ENCODE measurements around the gene ADAMTS5. TPM values are rescaled to one million over a fixed set of nuclear protein-coding genes. Genes with fewer than 3 reads are reported as not detected.

ADAMTS5 gene
- total RNA-seq, 1 donor from 2014 or later: 20.4 TPM

- no peak for DNase-seq (ENCODE audit: extremely low spot score in 2 of 2)
- H3K27me3 ChIP-seq: no peaks in the 10 kb centered on the region
These were observed 54.4 kb downstream of the ADAMTS5 start for GRCh38 chr21:26912466-26912865.

GRCh38 chr21:26909972-26910371, 56.9 kb downstream of the ADAMTS5 start:
- TF ChIP-seq CTCF (IDR thresholded peaks at IDR 0.05) (no peak), POLR2A (IDR thresholded peaks at IDR 0.05) (no peak), POLR2AphosphoS5 (IDR thresholded peaks at IDR 0.05; ENCODE audit: insufficient read depth in 1 of 2, low read depth in 1 of 2) (no peak)
- no peaks in the 10 kb centered on the region for H3K9me3 ChIP-seq
- H3K27me3 ChIP-seq: no peaks in the 10 kb centered on the region
- H3K27ac ChIP-seq: no peak overlapping the region
- no peaks in the 10 kb centered on the region for H3K4me1 ChIP-seq
- intact Hi-C loops (cut with DNase I): no loop called here
- H3K36me3 ChIP-seq: no peaks in the 10 kb centered on the region
- no peak for DNase-seq (ENCODE audit: extremely low spot score in 2 of 2)
- H3K4me3 ChIP-seq: no peak overlapping the region

More at GRCh38 chr21:26912466-26912865, 54.4 kb downstream of the ADAMTS5 start:
- Histone ChIP-seq H3K4me1 (no peaks in the 10 kb centered on the region), H3K9me3 (no peaks in the 10 kb centered on the region), H3K36me3 (no peaks in the 10 kb centered on the region), H3K27ac (no peak overlapping the region), H3K4me3 (no peak overlapping the region)
- no peak for TF ChIP-seq POLR2A (IDR thresholded peaks at IDR 0.05)
- no peak for TF ChIP-seq CTCF (IDR thresholded peaks at IDR 0.05)
- TF ChIP-seq POLR2AphosphoS5 (IDR thresholded peaks at IDR 0.05; ENCODE audit: insufficient read depth in 1 of 2, low read depth in 1 of 2): no peak
- intact Hi-C loops (cut with DNase I): no loop called here

GRCh38 chr21:26900980-26901379, 65.9 kb downstream of the ADAMTS5 start:
- Histone ChIP-seq H3K4me3 (no peak overlapping the region), H3K27ac (no peak overlapping the region), H3K9me3 (no peaks in the 10 kb centered on the region), H3K36me3 (no peaks in the 10 kb centered on the region), H3K27me3 (no peaks in the 10 kb centered on the region), H3K4me1 (no peaks in the 10 kb centered on the region)
- no peak for TF ChIP-seq POLR2A (IDR thresholded peaks at IDR 0.05)
- no peak for TF ChIP-seq POLR2AphosphoS5 (IDR thresholded peaks at IDR 0.05; ENCODE audit: insufficient read depth in 1 of 2, low read depth in 1 of 2)
- no peak for TF ChIP-seq CTCF (IDR thresholded peaks at IDR 0.05)
- no peak for DNase-seq (ENCODE audit: extremely low spot score in 2 of 2)
- intact Hi-C loops (cut with DNase I): no loop called here

GRCh38 chr21:26892151-26892550, 74.7 kb downstream of the ADAMTS5 start:
- Histone ChIP-seq H3K4me3 (no peak overlapping the region), H3K9me3 (no peaks in the 10 kb centered on the region), H3K4me1 (no peaks in the 10 kb centered on the region), H3K27me3 (no peaks in the 10 kb centered on the region), H3K27ac (no peak overlapping the region), H3K36me3 (no peaks in the 10 kb centered on the region)
- DNase-seq (ENCODE audit: extremely low spot score in 2 of 2): no peak
- intact Hi-C loops (cut with DNase I): no loop called here
- TF ChIP-seq POLR2AphosphoS5 (IDR thresholded peaks at IDR 0.05; ENCODE audit: insufficient read depth in 1 of 2, low read depth in 1 of 2) (no peak), POLR2A (IDR thresholded peaks at IDR 0.05) (no peak), CTCF (IDR thresholded peaks at IDR 0.05) (no peak)

GRCh38 chr21:26888931-26889330, 78.0 kb downstream of the ADAMTS5 start:
- intact Hi-C loops (cut with DNase I): no loop called here
- H3K27ac ChIP-seq: no peak overlapping the region
- TF ChIP-seq POLR2AphosphoS5 (IDR thresholded peaks at IDR 0.05; ENCODE audit: insufficient read depth in 1 of 2, low read depth in 1 of 2) (no peak), CTCF (IDR thresholded peaks at IDR 0.05) (no peak), POLR2A (IDR thresholded peaks at IDR 0.05) (no peak)

More at GRCh38 chr21:26888931-26889330, 78.0 kb downstream of the ADAMTS5 start:
- no peaks in the 10 kb centered on the region for H3K9me3 ChIP-seq
- H3K4me3 ChIP-seq: no peak overlapping the region
- H3K4me1 ChIP-seq: no peaks in the 10 kb centered on the region
- DNase-seq (ENCODE audit: extremely low spot score in 2 of 2): no peak
- H3K27me3 ChIP-seq: no peaks in the 10 kb centered on the region
- H3K36me3 ChIP-seq: no peaks in the 10 kb centered on the region
